ENCODE results near the gene CIART.

DNA sequence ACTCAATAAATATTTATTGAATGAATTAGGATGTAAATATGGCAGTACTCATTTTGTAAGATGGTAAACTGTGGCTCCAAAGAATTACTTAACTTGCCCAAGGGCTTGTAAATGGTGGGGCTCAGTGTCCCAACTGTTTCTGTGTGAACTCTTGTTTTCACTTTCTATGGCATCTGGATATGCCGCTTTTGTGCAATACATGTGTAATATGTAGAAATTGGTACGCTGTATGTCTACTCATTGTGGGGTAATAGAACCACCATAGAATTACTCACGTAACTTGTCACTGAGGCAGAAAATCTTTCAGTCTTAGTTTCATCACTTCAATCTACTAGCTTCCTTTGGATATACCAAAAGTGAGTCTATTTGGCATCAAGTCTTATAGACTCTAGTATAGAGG is 40.0 kb downstream of the CIART start:
- TF ChIP-seq CTCF (IDR thresholded peaks at IDR 0.05): no peak
- TF ChIP-seq POLR2AphosphoS5 (IDR thresholded peaks at IDR 0.05): no peak
- no peak for TF ChIP-seq EP300 (IDR thresholded peaks at IDR 0.05)
- no peak for TF ChIP-seq POLR2A (IDR thresholded peaks at IDR 0.05)

All from upper lobe of left lung (tissue), 4 donors.